ENCODE data around the gene AFMID.

Gene AFMID

GRCh38 chr17:78236362-78237127, 49.4 kb downstream of the AFMID start:
- Histone ChIP-seq H3K9me3 (ENCODE audit: low read length) (no peaks in the 10 kb centered on the region), H3K4me3 (ENCODE audit: low read length) (no peak overlapping the region), H3K36me3 (ENCODE audit: insufficient read depth, low read length) (no peaks in the 10 kb centered on the region), H3K27me3 (ENCODE audit: insufficient read depth, low read length) (peaks cover 39% of the 10 kb centered on the region), H2AFZ (ENCODE audit: low read depth, low read length) (no peak overlapping the region), H3K4me1 (ENCODE audit: insufficient read depth, low read length) (peaks cover 26% of the 10 kb centered on the region)

- H3K9me3 ChIP-seq (ENCODE audit: low read length), result no peaks in the 10 kb centered on the region
- no peak overlapping the region for H3K4me3 ChIP-seq (ENCODE audit: low read length)
- H3K27me3 ChIP-seq (ENCODE audit: insufficient read depth, low read length), result peaks cover 31% of the 10 kb centered on the region
- H2AFZ ChIP-seq (ENCODE audit: low read depth, low read length), result no peak overlapping the region
- H3K36me3 ChIP-seq (ENCODE audit: insufficient read depth, low read length), result no peaks in the 10 kb centered on the region
- H3K4me1 ChIP-seq (ENCODE audit: insufficient read depth, low read length), result peaks cover 19% of the 10 kb centered on the region
Measured at GRCh38 chr17:78237401-78238012, 50.3 kb downstream of the AFMID start.

- H3K4me3 ChIP-seq (ENCODE audit: low read length), result no peak overlapping the region
- H2AFZ ChIP-seq (ENCODE audit: low read depth, low read length), result no peak overlapping the region
- peaks cover 19% of the 10 kb centered on the region for H3K4me1 ChIP-seq (ENCODE audit: insufficient read depth, low read length)
- no peaks in the 10 kb centered on the region for H3K36me3 ChIP-seq (ENCODE audit: insufficient read depth, low read length)
- H3K9me3 ChIP-seq (ENCODE audit: low read length), result no peaks in the 10 kb centered on the region
- H3K27me3 ChIP-seq (ENCODE audit: insufficient read depth, low read length), result peaks cover 20% of the 10 kb centered on the region
Measured at GRCh38 chr17:78238823-78239488, 51.8 kb downstream of the AFMID start.

DNA sequence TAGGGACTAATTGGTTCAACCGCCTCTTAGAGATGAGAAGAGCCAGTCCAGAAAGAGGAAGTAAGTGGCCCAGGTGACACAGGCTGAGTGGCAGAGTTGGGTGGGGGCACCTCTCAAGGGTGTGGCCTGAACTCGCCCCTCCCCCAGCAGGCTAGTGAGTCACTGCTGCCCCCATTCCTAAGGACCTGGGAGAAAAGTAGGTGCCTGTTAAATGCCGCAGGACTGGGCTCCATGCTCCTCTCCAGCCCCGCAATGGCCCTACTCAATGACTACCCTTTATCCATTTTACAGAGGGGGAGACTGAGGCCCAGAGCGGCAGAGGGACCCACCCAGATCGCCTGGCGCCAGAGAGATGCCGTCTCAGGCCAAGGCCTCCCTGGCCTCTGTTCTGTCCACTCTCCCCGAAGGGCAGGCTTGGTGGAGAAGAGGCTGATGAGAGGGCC, 52.3 kb downstream of the AFMID start:
- H3K4me1 ChIP-seq (ENCODE audit: insufficient read depth, low read length), result peaks cover 19% of the 10 kb centered on the region
- no peaks in the 10 kb centered on the region for H3K9me3 ChIP-seq (ENCODE audit: low read length)
- H3K36me3 ChIP-seq (ENCODE audit: insufficient read depth, low read length), result no peaks in the 10 kb centered on the region
- H2AFZ ChIP-seq (ENCODE audit: low read depth, low read length), result no peak overlapping the region
- no peak overlapping the region for H3K4me3 ChIP-seq (ENCODE audit: low read length)
- H3K27me3 ChIP-seq (ENCODE audit: insufficient read depth, low read length), result peaks cover 15% of the 10 kb centered on the region

GRCh38 chr17:78240012-78240655, 53.0 kb downstream of the AFMID start:
- H3K9me3 ChIP-seq (ENCODE audit: low read length), result no peaks in the 10 kb centered on the region
- peaks cover 12% of the 10 kb centered on the region for H3K27me3 ChIP-seq (ENCODE audit: insufficient read depth, low read length)
- no peak overlapping the region for H2AFZ ChIP-seq (ENCODE audit: low read depth, low read length)
- H3K4me1 ChIP-seq (ENCODE audit: insufficient read depth, low read length), result peaks cover 19% of the 10 kb centered on the region
- no peaks in the 10 kb centered on the region for H3K36me3 ChIP-seq (ENCODE audit: insufficient read depth, low read length)
- no peak overlapping the region for H3K4me3 ChIP-seq (ENCODE audit: low read length)

GRCh38 chr17:78240839-78241238, 53.7 kb downstream of the AFMID start:
- peaks cover 12% of the 10 kb centered on the region for H3K27me3 ChIP-seq (ENCODE audit: insufficient read depth, low read length)
- no peaks in the 10 kb centered on the region for H3K36me3 ChIP-seq (ENCODE audit: insufficient read depth, low read length)
- H2AFZ ChIP-seq (ENCODE audit: low read depth, low read length), result no peak overlapping the region

GRCh38 chr17:78241277-78242023, 54.3 kb downstream of the AFMID start:
- Histone ChIP-seq H3K27me3 (ENCODE audit: insufficient read depth, low read length) (peaks cover 12% of the 10 kb centered on the region), H2AFZ (ENCODE audit: low read depth, low read length) (no peak overlapping the region), H3K4me1 (ENCODE audit: insufficient read depth, low read length) (peaks cover 17% of the 10 kb centered on the region), H3K9me3 (ENCODE audit: low read length) (no peaks in the 10 kb centered on the region), H3K4me3 (ENCODE audit: low read length) (no peak overlapping the region), H3K36me3 (ENCODE audit: insufficient read depth, low read length) (no peaks in the 10 kb centered on the region)

More at GRCh38 chr17:78240839-78241238, 53.7 kb downstream of the AFMID start:
- peaks cover 19% of the 10 kb centered on the region for H3K4me1 ChIP-seq (ENCODE audit: insufficient read depth, low read length)
- H3K9me3 ChIP-seq (ENCODE audit: low read length), result no peaks in the 10 kb centered on the region
- no peak overlapping the region for H3K4me3 ChIP-seq (ENCODE audit: low read length)

DNA sequence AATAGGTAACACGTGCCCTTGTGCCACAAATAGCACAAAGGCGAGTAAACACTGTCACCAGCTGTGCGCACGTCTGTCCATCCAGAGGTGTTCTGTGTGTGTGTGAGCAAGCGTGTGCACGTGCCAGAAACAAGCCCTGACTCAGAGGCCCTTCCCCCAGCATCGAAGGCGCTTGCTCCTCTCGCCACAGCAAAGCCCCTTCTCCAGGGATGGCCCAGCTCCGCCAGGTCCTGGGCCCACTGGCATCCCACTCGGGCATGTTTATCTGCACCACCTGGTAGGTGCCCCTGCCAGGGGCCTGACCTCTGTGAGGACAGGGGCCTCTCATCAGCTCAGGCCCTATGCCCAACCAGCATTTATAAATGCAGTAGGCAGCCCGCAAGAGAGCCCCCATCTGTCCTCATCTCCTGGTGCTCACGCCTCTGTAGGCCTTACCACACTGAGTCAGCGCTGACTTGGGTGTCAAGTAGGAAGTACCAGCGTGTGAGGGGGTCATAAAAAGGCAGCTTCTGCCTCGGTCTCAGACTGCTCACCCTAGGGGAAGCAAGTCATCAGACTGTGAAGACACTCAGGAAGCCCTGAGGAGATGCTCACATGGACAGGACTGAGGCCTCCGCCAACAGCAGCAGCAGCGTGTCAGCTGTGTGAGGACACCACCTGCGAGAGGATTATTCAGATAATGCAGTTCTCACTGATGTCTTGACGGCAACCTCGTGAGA, 55.0 kb downstream of the AFMID start:
- no peaks in the 10 kb centered on the region for H3K9me3 ChIP-seq (ENCODE audit: low read length)
- H3K36me3 ChIP-seq (ENCODE audit: insufficient read depth, low read length), result no peaks in the 10 kb centered on the region

GRCh38 chr17:78247304-78247703, 60.1 kb downstream of the AFMID start:
- no peak overlapping the region for H2AFZ ChIP-seq (ENCODE audit: low read depth, low read length)
- H3K9me3 ChIP-seq (ENCODE audit: low read length), result no peaks in the 10 kb centered on the region
- no peaks in the 10 kb centered on the region for H3K36me3 ChIP-seq (ENCODE audit: insufficient read depth, low read length)
- no peak overlapping the region for H3K4me3 ChIP-seq (ENCODE audit: low read length)
- H3K27me3 ChIP-seq (ENCODE audit: insufficient read depth, low read length), result no peaks in the 10 kb centered on the region
- H3K4me1 ChIP-seq (ENCODE audit: insufficient read depth, low read length), result peaks cover 13% of the 10 kb centered on the region

More for the DNA sequence above, 55.0 kb downstream of the AFMID start:
- Histone ChIP-seq H3K4me1 (ENCODE audit: insufficient read depth, low read length) (peaks cover 10% of the 10 kb centered on the region), H2AFZ (ENCODE audit: low read depth, low read length) (no peak overlapping the region), H3K4me3 (ENCODE audit: low read length) (no peak overlapping the region), H3K27me3 (ENCODE audit: insufficient read depth, low read length) (peaks cover 12% of the 10 kb centered on the region)

- H2AFZ ChIP-seq (ENCODE audit: low read depth, low read length), result no peak overlapping the region
- no peaks in the 10 kb centered on the region for H3K27me3 ChIP-seq (ENCODE audit: insufficient read depth, low read length)
- no peak overlapping the region for H3K4me3 ChIP-seq (ENCODE audit: low read length)
- peaks cover 18% of the 10 kb centered on the region for H3K4me1 ChIP-seq (ENCODE audit: insufficient read depth, low read length)
- H3K36me3 ChIP-seq (ENCODE audit: insufficient read depth, low read length), result no peaks in the 10 kb centered on the region
- no peaks in the 10 kb centered on the region for H3K9me3 ChIP-seq (ENCODE audit: low read length)
Measured at GRCh38 chr17:78248051-78248914, 61.1 kb downstream of the AFMID start.

GRCh38 chr17:78249074-78249817, 62.1 kb downstream of the AFMID start:
- H3K27me3 ChIP-seq (ENCODE audit: insufficient read depth, low read length), result no peaks in the 10 kb centered on the region
- no peak overlapping the region for H2AFZ ChIP-seq (ENCODE audit: low read depth, low read length)
- H3K36me3 ChIP-seq (ENCODE audit: insufficient read depth, low read length), result no peaks in the 10 kb centered on the region
- H3K9me3 ChIP-seq (ENCODE audit: low read length), result no peaks in the 10 kb centered on the region
- peaks cover 24% of the 10 kb centered on the region for H3K4me1 ChIP-seq (ENCODE audit: insufficient read depth, low read length)
- H3K4me3 ChIP-seq (ENCODE audit: low read length), result no peak overlapping the region

Data from neuron (in vitro differentiated cells).